A549 (cell line): ENCODE measurements around the gene RIT1. TPM values are rescaled to one million over a fixed set of nuclear protein-coding genes. Genes with fewer than 3 reads are reported as not detected.

Experiments used
- ATAC-seq, 2 experiments: fragments of 200-7000 bp in 1 of 2; fragments of >200 bp in 1 of 2; cut with Nextera tagmentation in 1 of 2; cut with Tn5 transposase in 1 of 2; 3 replicates each; pipeline versions ENCODE4 v1.8.0 to v1.9.1; 2018 to 2020; ENCODE audit warnings: mild to moderate bottlenecking in 1 of 2, moderate library complexity in 1 of 2
- CTCF ChIA-PET: fragments of 300-600 bp; sonication (Branson Sonifier 250); formaldehyde crosslinking; extraction: SDS; loops from one replicate; lab custom pipeline; 2021; ENCODE audit warnings: antibody characterized with exemption, inconsistent platforms; lab: Yijun Ruan, JAX
- POLR2A ChIA-PET: fragments of 350-600 bp; formaldehyde crosslinking; extraction: SDS; loops from one replicate; lab custom pipeline; 2021; ENCODE audit warnings: antibody characterized with exemption, inconsistent platforms; lab: Yijun Ruan, JAX
- DNase-seq, 2 experiments: peaks; one replicate each; pipeline versions ENCODE4 v3.0.0 to v3.0.0-alpha.2; 2011 to 2016; ENCODE audit warnings: low read depth in 1 of 2, low spot score in 1 of 2
- FAIRE-seq: peaks from 2 replicates; lab custom pipeline; 2011; peaks lifted over from hg19 to GRCh38; lab: Jason Lieb, UNC
- H3K27ac ChIP-seq, 2 experiments: fragments of >200 bp; sonication (Bioruptor Twin); formaldehyde crosslinking; 3 replicates each; pipeline ENCODE4 v1.5.1; 2016 to 2017
- H3K4me1 ChIP-seq: fragments of >200 bp; sonication (Bioruptor Twin); formaldehyde crosslinking; 3 replicates; pipeline ENCODE4 v1.6.1; 2016
- H3K4me2 ChIP-seq: fragments of >200 bp; sonication (Bioruptor Twin); formaldehyde crosslinking; 3 replicates; pipeline ENCODE4 v1.6.1; 2016
- H3K4me3 ChIP-seq: fragments of >200 bp; sonication (Bioruptor Twin); formaldehyde crosslinking; 3 replicates; pipeline ENCODE4 v1.5.1; 2016
- H3K9me3 ChIP-seq: fragments of >200 bp; sonication (Bioruptor Twin); formaldehyde crosslinking; 3 replicates; pipeline ENCODE4 v1.6.1; 2016
- BCL3 ChIP-seq: fragments of >200 bp; sonication (Bioruptor Twin); formaldehyde crosslinking; IDR thresholded peaks from 3 replicates; pipeline ENCODE4 v1.6.1; 2016
- CBX2 ChIP-seq: fragments of 200-600 bp; sonication (generic); IDR thresholded peaks from 2 replicates; pipeline ENCODE4 v1.6.1; 2016; ENCODE audit warnings: low read depth, mild to moderate bottlenecking, borderline replicate concordance
- CBX8 ChIP-seq: fragments of 200-600 bp; sonication (generic); IDR thresholded peaks from 2 replicates; pipeline ENCODE4 v1.6.1; 2016
- CEBPB ChIP-seq, 2 experiments: fragments of >200 bp in 1 of 2; sonication (Bioruptor Twin) in 1 of 2; formaldehyde crosslinking in 1 of 2; IDR thresholded peaks; 2 replicates each; pipeline ENCODE4 v1.6.1; 2012 to 2016
- CHD2 ChIP-seq: fragments of 150-350 bp; IDR thresholded peaks from 2 replicates; pipeline ENCODE4 v1.6.1; 2014; ENCODE audit warnings: low read length; ENCODE audit not compliant: partially characterized antibody
- CHD4 ChIP-seq: fragments of 200-600 bp; sonication (generic); IDR thresholded peaks from 2 replicates; pipeline ENCODE4 v1.6.1; 2016; ENCODE audit warnings: antibody characterized with exemption, mild to moderate bottlenecking, borderline replicate concordance
- ESRRA ChIP-seq: fragments of 150-350 bp; IDR thresholded peaks from 2 replicates; pipeline ENCODE4 v1.6.1; 2014; ENCODE audit warnings: mild to moderate bottlenecking, low read length, borderline replicate concordance
- HES2 ChIP-seq: fragments of >200 bp; sonication (Bioruptor Twin); formaldehyde crosslinking; IDR thresholded peaks from 2 replicates; pipeline ENCODE4 v1.6.1; 2016
- HEYL ChIP-seq: fragments of 250-450 bp; sonication (Bioruptor Pico); IDR thresholded peaks from 2 replicates; pipeline ENCODE4 v1.8.0; 2021; ENCODE audit warnings: mild to moderate bottlenecking, moderate library complexity
- HOXB5 ChIP-seq: fragments of 250-450 bp; sonication (Bioruptor Pico); IDR thresholded peaks from 2 replicates; pipeline ENCODE4 v1.5.0; 2020; ENCODE audit warnings: mild to moderate bottlenecking, moderate library complexity
- KDM1A ChIP-seq: fragments of 200-600 bp; sonication (generic); IDR thresholded peaks from 2 replicates; pipeline ENCODE4 v1.6.1; 2016; ENCODE audit warnings: low read depth, mild to moderate bottlenecking
- KDM5A ChIP-seq: fragments of 200-600 bp; sonication (generic); IDR thresholded peaks from 2 replicates; pipeline ENCODE4 v1.6.1; 2016; ENCODE audit warnings: antibody characterized with exemption, mild to moderate bottlenecking
- MYC ChIP-seq: IDR thresholded peaks from 2 replicates; pipeline ENCODE4 v1.6.1; 2012; ENCODE audit warnings: mild to moderate bottlenecking, inconsistent platforms, low read length, improper control_type of control experiment, borderline replicate concordance
- NFE2L2 ChIP-seq: fragments of 150-350 bp; conservative IDR thresholded peaks from 2 replicates; pipeline ENCODE4 v1.6.1; 2014; ENCODE audit warnings: low read length
- NR3C1 ChIP-seq: fragments of >200 bp; sonication (Bioruptor Twin); formaldehyde crosslinking; IDR thresholded peaks from 3 replicates; pipeline ENCODE4 v1.6.1; 2017
- RARB ChIP-seq: fragments of 250-450 bp; sonication (Bioruptor Pico); IDR thresholded peaks from 2 replicates; pipeline ENCODE4 v1.8.0; 2021; ENCODE audit warnings: mild to moderate bottlenecking, moderate library complexity
- RNF2 ChIP-seq: fragments of 200-600 bp; sonication (generic); IDR thresholded peaks from 2 replicates; pipeline ENCODE4 v1.6.1; 2016; ENCODE audit warnings: low read depth, mild to moderate bottlenecking, antibody characterized with exemption, moderate library complexity, borderline replicate concordance
- SREBF2 ChIP-seq: fragments of 450-650 bp; IDR thresholded peaks from 2 replicates; pipeline ENCODE4 v1.6.1; 2014; ENCODE audit warnings: mild to moderate bottlenecking, moderate library complexity
- TP53 ChIP-seq: fragments of 250-450 bp; sonication (Bioruptor Pico); IDR thresholded peaks from 2 replicates; pipeline ENCODE4 v1.5.0; 2021; ENCODE audit warnings: mild to moderate bottlenecking, moderate library complexity
- USF2 ChIP-seq: fragments of 450-650 bp; IDR thresholded peaks from 2 replicates; pipeline ENCODE4 v1.6.1; 2014; ENCODE audit warnings: antibody characterized with exemption
- ZFP36 ChIP-seq: fragments of 450-650 bp; IDR thresholded peaks from 2 replicates; pipeline ENCODE4 v1.6.1; 2014; ENCODE audit warnings: borderline replicate concordance; ENCODE audit not compliant: partially characterized antibody
- WGBS: methylation state at CpG from one replicate; pipeline ENCODE4 v1.1.6; 2017; ENCODE audit errors: missing lambda C conversion rate; 5-methylcytosine and 5-hydroxymethylcytosine counted together
- polyA plus RNA-seq, 4 experiments: library from polyadenylated mRNA; depleted of rRNA in 3 of 4; stranded (reverse); fragments of >200 nt; fragmentation: RNase III in 1 of 4; extraction: RNeasy Plus Mini Kit Qiagen cat#74134 plus additional on column Dnase treatment in 1 of 4; gene quantifications; 2 replicates in 3 of 4; 3 replicates in 1 of 4; pipeline ENCODE4 v1.2.3, GENCODE V29; 2011 to 2017
- TF ChIP-seq, protein P1 (sequence below): fragments of 250-450 bp; sonication (Bioruptor Pico); IDR thresholded peaks from 2 replicates; pipeline ENCODE4 v1.5.0; 2021; ENCODE audit warnings: mild to moderate bottlenecking, moderate library complexity, borderline replicate concordance
- TF ChIP-seq, protein P2 (sequence below): fragments of 150-350 bp; IDR thresholded peaks from 2 replicates; pipeline ENCODE4 v1.6.1; 2014; ENCODE audit warnings: low read depth, mild to moderate bottlenecking, low read length

RIT1 gene
- polyA plus RNA-seq, 2 of the 4 experiments (the other 2 are of a cell fraction), result 23.6 to 51.9 TPM

DNA sequence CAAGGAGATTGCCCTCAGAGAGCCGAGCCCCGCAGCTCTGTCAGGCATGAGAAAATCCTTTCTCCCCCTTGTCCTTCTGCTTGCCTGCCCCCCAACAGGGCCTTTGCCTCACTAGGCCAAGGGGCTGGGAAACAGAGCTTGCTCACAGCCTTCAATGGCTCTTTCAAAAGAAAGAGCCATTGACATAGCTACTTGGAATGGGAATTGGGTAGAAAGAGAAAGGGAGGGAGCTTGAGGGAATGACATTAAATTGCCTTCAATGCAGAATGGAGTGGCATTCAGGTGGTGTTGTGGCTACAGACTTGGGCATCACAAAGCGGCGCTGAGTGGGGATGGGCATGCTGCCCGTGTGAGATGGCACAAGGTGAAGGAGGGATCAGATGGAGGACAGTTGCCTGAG lies 38.6 kb downstream of the RIT1 start:
- ATAC-seq (no peak), DNase-seq (no peak), FAIRE-seq (no peak)
- H3K4me3 ChIP-seq, result no peak overlapping the region
- H3K4me2 ChIP-seq, result no peak overlapping the region
- TF ChIP-seq SREBF2, result no peak
- TF ChIP-seq RNF2, result no peak
- no peak for TF ChIP-seq KDM1A
- TF ChIP-seq, protein P1, sequence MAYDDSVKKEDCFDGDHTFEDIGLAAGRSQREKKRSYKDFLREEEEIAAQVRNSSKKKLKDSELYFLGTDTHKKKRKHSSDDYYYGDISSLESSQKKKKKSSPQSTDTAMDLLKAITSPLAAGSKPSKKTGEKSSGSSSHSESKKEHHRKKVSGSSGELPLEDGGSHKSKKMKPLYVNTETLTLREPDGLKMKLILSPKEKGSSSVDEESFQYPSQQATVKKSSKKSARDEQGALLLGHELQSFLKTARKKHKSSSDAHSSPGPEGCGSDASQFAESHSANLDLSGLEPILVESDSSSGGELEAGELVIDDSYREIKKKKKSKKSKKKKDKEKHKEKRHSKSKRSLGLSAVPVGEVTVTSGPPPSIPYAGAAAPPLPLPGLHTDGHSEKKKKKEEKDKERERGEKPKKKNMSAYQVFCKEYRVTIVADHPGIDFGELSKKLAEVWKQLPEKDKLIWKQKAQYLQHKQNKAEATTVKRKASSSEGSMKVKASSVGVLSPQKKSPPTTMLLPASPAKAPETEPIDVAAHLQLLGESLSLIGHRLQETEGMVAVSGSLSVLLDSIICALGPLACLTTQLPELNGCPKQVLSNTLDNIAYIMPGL (CRISPR knock-in tag), result no peak
- no peak for TF ChIP-seq MYC
- TF ChIP-seq CBX2, result no peak
- no peak for TF ChIP-seq ZFP36
- no peak for TF ChIP-seq HEYL
- TF ChIP-seq, protein P2, sequence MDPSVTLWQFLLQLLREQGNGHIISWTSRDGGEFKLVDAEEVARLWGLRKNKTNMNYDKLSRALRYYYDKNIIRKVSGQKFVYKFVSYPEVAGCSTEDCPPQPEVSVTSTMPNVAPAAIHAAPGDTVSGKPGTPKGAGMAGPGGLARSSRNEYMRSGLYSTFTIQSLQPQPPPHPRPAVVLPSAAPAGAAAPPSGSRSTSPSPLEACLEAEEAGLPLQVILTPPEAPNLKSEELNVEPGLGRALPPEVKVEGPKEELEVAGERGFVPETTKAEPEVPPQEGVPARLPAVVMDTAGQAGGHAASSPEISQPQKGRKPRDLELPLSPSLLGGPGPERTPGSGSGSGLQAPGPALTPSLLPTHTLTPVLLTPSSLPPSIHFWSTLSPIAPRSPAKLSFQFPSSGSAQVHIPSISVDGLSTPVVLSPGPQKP, result no peak
- TF ChIP-seq KDM5A, result no peak
- TF ChIP-seq HOXB5, result no peak
- TF ChIP-seq CBX8, result no peak
- TF ChIP-seq NFE2L2, result no peak
- POLR2A ChIA-PET, result no interaction called here
- 85% methylated on average over 5 of the region's 5 CpGs for WGBS
- no peaks in the 10 kb centered on the region for H3K9me3 ChIP-seq
- H3K27ac ChIP-seq, result no peak overlapping the region
- CTCF ChIA-PET, result interaction anchor here (0.9 to 2.0 kb wide), 6 partner anchors 9 to 117 kb away, joined by 3 to 6 read pairs (median 4); no protein-coding TSS in a partner anchor
- no peaks in the 10 kb centered on the region for H3K4me1 ChIP-seq

GRCh38 chr1:155871390-155871789 lies 39.8 kb downstream of the RIT1 start:
- Histone ChIP-seq H3K9me3 (no peaks in the 10 kb centered on the region), H3K27ac (no peak overlapping the region), H3K4me1 (no peaks in the 10 kb centered on the region), H3K4me2 (no peak overlapping the region), H3K4me3 (no peak overlapping the region)
- CTCF ChIA-PET, result interaction anchor here (1.0 to 2.0 kb wide), 3 partner anchors 8 to 27 kb away, joined by 4 to 6 read pairs (median 5); no protein-coding TSS in a partner anchor
- no peak for FAIRE-seq
- POLR2A ChIA-PET, result no interaction called here
- 31% methylated on average over 1 of the region's 1 CpG for WGBS
- TF ChIP-seq TP53 (CRISPR knock-in tag) (no peak), HES2 (no peak), CHD2 (no peak), ZFP36 (no peak), USF2 (no peak), NR3C1 (no peak), CHD4 (no peak), ESRRA (no peak), RARB (CRISPR knock-in tag) (no peak), BCL3 (no peak), CEBPB (IDR thresholded peaks at IDR 0.05) (no peak), KDM5A (no peak)
- no peak for DNase-seq
- ATAC-seq, result peak in 1 of 2 experiments; percentile 24; a peak in 4 of 6 replicates
